ENCODE data around the gene HIGD1B. TPM values are rescaled to one million over a fixed set of nuclear protein-coding genes. Genes with fewer than 3 reads are reported as not detected.

The HIGD1B gene
- total RNA-seq, 1 experiment from 2014 or later = not detected

DNA sequence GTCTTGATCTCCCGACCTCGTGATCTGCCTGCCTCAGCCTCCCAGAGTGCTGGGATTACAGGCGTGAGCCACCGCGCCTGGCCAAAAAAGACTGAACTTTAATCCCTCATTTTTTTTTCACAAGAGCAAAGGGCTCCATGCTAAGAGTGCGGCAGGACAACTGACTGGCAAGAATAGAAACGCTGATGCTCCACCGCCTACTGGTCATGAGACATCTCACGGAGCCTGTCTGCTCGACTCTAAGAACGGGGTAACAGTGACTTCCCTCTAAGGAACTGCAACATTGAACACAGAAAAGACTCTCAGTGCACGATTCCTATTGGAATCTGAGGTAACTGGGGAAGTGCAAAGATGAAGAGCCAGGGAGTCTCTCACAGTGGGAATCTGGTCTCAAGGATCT is 23.9 kb downstream of the HIGD1B start:
- DNase-seq (ENCODE audit: low read depth, low spot score) (no peak), ATAC-seq (no peak)
- no peak overlapping the region for H3K27ac ChIP-seq (ENCODE audit: low read length)
- POLR2A ChIA-PET = no interaction called here
- in situ Hi-C loops (cut with HindIII; ENCODE audit: low pct_unique_long_range_greater_than_20kb, low sequenced_read_pairs) = no loop called here
- H3K9me3 ChIP-seq (ENCODE audit: control insufficient read depth, insufficient read depth, low read depth, low read length) = no peaks in the 10 kb centered on the region
- no peaks in the 10 kb centered on the region for H3K4me1 ChIP-seq (ENCODE audit: control insufficient read depth, insufficient read depth, low read length)
- no TSS peak for BruUV-seq (replicated peaks)
- TF ChIP-seq TCF7L2 (IDR thresholded peaks at IDR 0.05; ENCODE audit: low read depth, low read length) = no peak
- TF ChIP-seq, protein P1, sequence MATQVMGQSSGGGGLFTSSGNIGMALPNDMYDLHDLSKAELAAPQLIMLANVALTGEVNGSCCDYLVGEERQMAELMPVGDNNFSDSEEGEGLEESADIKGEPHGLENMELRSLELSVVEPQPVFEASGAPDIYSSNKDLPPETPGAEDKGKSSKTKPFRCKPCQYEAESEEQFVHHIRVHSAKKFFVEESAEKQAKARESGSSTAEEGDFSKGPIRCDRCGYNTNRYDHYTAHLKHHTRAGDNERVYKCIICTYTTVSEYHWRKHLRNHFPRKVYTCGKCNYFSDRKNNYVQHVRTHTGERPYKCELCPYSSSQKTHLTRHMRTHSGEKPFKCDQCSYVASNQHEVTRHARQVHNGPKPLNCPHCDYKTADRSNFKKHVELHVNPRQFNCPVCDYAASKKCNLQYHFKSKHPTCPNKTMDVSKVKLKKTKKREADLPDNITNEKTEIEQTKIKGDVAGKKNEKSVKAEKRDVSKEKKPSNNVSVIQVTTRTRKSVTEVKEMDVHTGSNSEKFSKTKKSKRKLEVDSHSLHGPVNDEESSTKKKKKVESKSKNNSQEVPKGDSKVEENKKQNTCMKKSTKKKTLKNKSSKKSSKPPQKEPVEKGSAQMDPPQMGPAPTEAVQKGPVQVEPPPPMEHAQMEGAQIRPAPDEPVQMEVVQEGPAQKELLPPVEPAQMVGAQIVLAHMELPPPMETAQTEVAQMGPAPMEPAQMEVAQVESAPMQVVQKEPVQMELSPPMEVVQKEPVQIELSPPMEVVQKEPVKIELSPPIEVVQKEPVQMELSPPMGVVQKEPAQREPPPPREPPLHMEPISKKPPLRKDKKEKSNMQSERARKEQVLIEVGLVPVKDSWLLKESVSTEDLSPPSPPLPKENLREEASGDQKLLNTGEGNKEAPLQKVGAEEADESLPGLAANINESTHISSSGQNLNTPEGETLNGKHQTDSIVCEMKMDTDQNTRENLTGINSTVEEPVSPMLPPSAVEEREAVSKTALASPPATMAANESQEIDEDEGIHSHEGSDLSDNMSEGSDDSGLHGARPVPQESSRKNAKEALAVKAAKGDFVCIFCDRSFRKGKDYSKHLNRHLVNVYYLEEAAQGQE (IDR thresholded peaks at IDR 0.05; ENCODE audit: insufficient read depth in 1 of 2, low read depth in 2 of 2, low read length in 1 of 2) = no peak
- no peak for TF ChIP-seq SIN3A (IDR thresholded peaks at IDR 0.05; ENCODE audit: borderline replicate concordance, insufficient read depth, low read depth, low read length)
- TF ChIP-seq POLR2AphosphoS5 (IDR thresholded peaks at IDR 0.05; ENCODE audit: low read depth, low read length) = no peak
- no peak for TF ChIP-seq CTCF (IDR thresholded peaks at IDR 0.05)
- intact Hi-C loops (cut with micrococcal nuclease; ENCODE audit: unreplicated experiment) = no loop called here
- no peaks in the 10 kb centered on the region for H3K27me3 ChIP-seq (ENCODE audit: control insufficient read depth, insufficient read depth, low read length)
- H3K36me3 ChIP-seq (ENCODE audit: control insufficient read depth, insufficient read depth, low read length) = peaks cover 12% of the 10 kb centered on the region
- H3K4me3 ChIP-seq (ENCODE audit: low read depth in 2 of 2, low read length in 2 of 2) = no peak overlapping the region
- CTCF ChIA-PET = no interaction called here

DNA sequence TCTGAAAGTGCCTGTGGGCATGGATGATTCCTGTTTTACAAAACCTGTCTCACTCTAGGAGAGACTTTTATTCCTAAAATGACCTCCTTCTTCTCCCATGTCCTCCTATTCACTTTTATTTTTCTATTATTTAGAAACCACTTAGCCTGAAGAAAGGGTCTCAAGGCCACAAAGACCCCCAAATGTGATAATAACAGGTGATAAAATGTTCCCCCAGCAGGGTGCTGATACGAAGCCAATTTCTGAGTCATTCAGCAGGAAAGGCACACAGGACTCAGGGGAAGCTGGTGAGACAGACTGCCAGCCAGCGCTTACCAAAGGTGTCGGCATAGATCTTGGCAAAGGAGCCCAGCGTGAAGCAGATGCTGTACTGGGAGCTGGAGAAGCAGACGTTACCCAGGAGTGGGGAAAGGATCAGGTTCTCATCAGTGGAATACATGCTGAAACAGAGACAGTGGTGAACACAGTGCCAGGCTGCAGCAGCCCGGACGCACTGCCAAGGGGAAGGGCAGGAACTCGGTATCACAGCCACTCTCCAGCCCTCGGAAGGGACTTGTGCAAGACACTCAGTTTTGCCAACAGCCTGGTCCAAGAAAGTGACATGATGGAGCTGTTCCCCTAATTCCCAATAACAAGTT is 24.6 kb downstream of the HIGD1B start:
- no TSS peak for BruUV-seq (replicated peaks)
- DNase-seq (ENCODE audit: low read depth, low spot score) (no peak), ATAC-seq (no peak)
- H3K27ac ChIP-seq (ENCODE audit: low read length) = no peak overlapping the region
- H3K27me3 ChIP-seq (ENCODE audit: control insufficient read depth, insufficient read depth, low read length) = no peaks in the 10 kb centered on the region
- in situ Hi-C loops (cut with HindIII; ENCODE audit: low pct_unique_long_range_greater_than_20kb, low sequenced_read_pairs) (no loop called here), intact Hi-C loops (cut with micrococcal nuclease; ENCODE audit: unreplicated experiment) (no loop called here)
- ChIA-PET POLR2A (no interaction called here), CTCF (no interaction called here)
- H3K4me3 ChIP-seq (ENCODE audit: low read depth in 2 of 2, low read length in 2 of 2) = no peak overlapping the region
- no peaks in the 10 kb centered on the region for H3K4me1 ChIP-seq (ENCODE audit: control insufficient read depth, insufficient read depth, low read length)
- TF ChIP-seq TCF7L2 (IDR thresholded peaks at IDR 0.05; ENCODE audit: low read depth, low read length) (no peak), POLR2AphosphoS5 (IDR thresholded peaks at IDR 0.05; ENCODE audit: low read depth, low read length) (no peak), CTCF (IDR thresholded peaks at IDR 0.05) (no peak), SIN3A (IDR thresholded peaks at IDR 0.05; ENCODE audit: borderline replicate concordance, insufficient read depth, low read depth, low read length) (no peak)
- TF ChIP-seq, protein P1 (IDR thresholded peaks at IDR 0.05; ENCODE audit: insufficient read depth in 1 of 2, low read depth in 2 of 2, low read length in 1 of 2) = no peak
- H3K36me3 ChIP-seq (ENCODE audit: control insufficient read depth, insufficient read depth, low read length) = peaks cover 12% of the 10 kb centered on the region
- H3K9me3 ChIP-seq (ENCODE audit: control insufficient read depth, insufficient read depth, low read depth, low read length) = no peaks in the 10 kb centered on the region

All from Panc1 (cell line).